ENCODE data around the gene CHST13. TPM values are rescaled to one million over a fixed set of nuclear protein-coding genes. Genes with fewer than 3 reads are reported as not detected.

Gene CHST13
- total RNA-seq, 1 experiment from 2014 or later = 0.91 TPM

GRCh38 chr3:126557761-126558160 is 33.8 kb downstream of the CHST13 start:
- TF ChIP-seq CTCF (IDR thresholded peaks at IDR 0.05 in 2 of 3, conservative IDR thresholded peaks at IDR 0.05 in 1 of 3; ENCODE audit: borderline replicate concordance in 1 of 3, insufficient read depth in 1 of 3, low read depth in 2 of 3, low read length in 2 of 3) (no peak), TCF7L2 (IDR thresholded peaks at IDR 0.05; ENCODE audit: borderline replicate concordance, extremely low read depth, insufficient read depth, insufficient read length) (no peak), YY1 (IDR thresholded peaks at IDR 0.05; ENCODE audit: extremely low read depth, insufficient replicate concordance, low read depth, low read length) (no peak), RAD21 (IDR thresholded peaks at IDR 0.05; ENCODE audit: low read depth) (no peak), EZH2 (IDR thresholded peaks at IDR 0.05) (no peak), POLR2A (IDR thresholded peaks at IDR 0.05; ENCODE audit: borderline replicate concordance, extremely low read depth, insufficient read depth, insufficient read length) (no peak), ELF1 (IDR thresholded peaks at IDR 0.05; ENCODE audit: borderline replicate concordance, low read depth) (no peak), SRF (IDR thresholded peaks at IDR 0.05; ENCODE audit: low read depth) (no peak), SIN3A (IDR thresholded peaks at IDR 0.05; ENCODE audit: low read depth) (no peak), EZH2phosphoT487 (IDR thresholded peaks at IDR 0.05; ENCODE audit: borderline replicate concordance) (no peak), FOSL1 (IDR thresholded peaks at IDR 0.05; ENCODE audit: low read depth) (no peak), POLR2AphosphoS5 (IDR thresholded peaks at IDR 0.05; ENCODE audit: low read depth, low read length) (no peak), MAX (IDR thresholded peaks at IDR 0.05) (no peak), CBX3 (IDR thresholded peaks at IDR 0.05; ENCODE audit: low read depth) (no peak), JUND (IDR thresholded peaks at IDR 0.05) (no peak), ZFX (IDR thresholded peaks at IDR 0.05) (no peak), ZBTB33 (IDR thresholded peaks at IDR 0.05; ENCODE audit: extremely low read depth, insufficient replicate concordance, low read length) (no peak)

More at GRCh38 chr3:126557761-126558160, 33.8 kb downstream of the CHST13 start:
- Histone ChIP-seq H3K27ac (ENCODE audit: low read depth, low read length) (no peak overlapping the region), H2AFZ (ENCODE audit: low read depth, low read length, poor library complexity, severe bottlenecking) (no peak overlapping the region), H3K4me2 (ENCODE audit: low read length) (no peak overlapping the region), H3K4me3 (replicated peaks in 1 of 2; ENCODE audit: low read depth in 1 of 2, low read length in 2 of 2) (no peak overlapping the region), H4K20me1 (ENCODE audit: insufficient read depth) (no peaks in the 10 kb centered on the region), H3K9me2 (ENCODE audit: insufficient read depth) (no peaks in the 10 kb centered on the region), H3K9ac (ENCODE audit: low read length) (no peak overlapping the region), H3K27me3 (ENCODE audit: insufficient read depth, low read length) (0 out of 2 replicates have a peak, but pooled peaks cover 6% of the 10 kb centered on the region), H3K4me1 (ENCODE audit: control insufficient read depth in 1 of 2, insufficient read depth in 2 of 2, low read length in 2 of 2) (no peaks in the 10 kb centered on the region), H3K36me3 (ENCODE audit: control insufficient read depth in 1 of 2, insufficient read depth in 2 of 2, low read length in 2 of 2) (no peaks in the 10 kb centered on the region), H3K79me2 (ENCODE audit: insufficient read depth, low read length) (no peaks in the 10 kb centered on the region), H3K9me3 (ENCODE audit: control insufficient read depth in 1 of 2, insufficient read depth in 1 of 2, low read depth in 1 of 2, low read length in 2 of 2) (no peaks in the 10 kb centered on the region)
- CTCF ChIA-PET = no interaction called here
- no peak for ATAC-seq
- POLR2A ChIA-PET = no interaction called here
- intact Hi-C loops (cut with micrococcal nuclease) = no loop called here
- BruUV-seq (replicated peaks) = no TSS peak
- RAD21 ChIA-PET (ENCODE audit: low non-redundant PET in 1 of 2, low total read pairs in 2 of 2, uncharacterized antibody in 2 of 2, unreplicated experiment in 2 of 2) = no interaction called here
- no peak for DNase-seq (ENCODE audit: low read depth, low spot score)

Measured in HCT116 (cell line).